HepG2 (cell line): ENCODE measurements around the gene TUBB2B. TPM values are rescaled to one million over a fixed set of nuclear protein-coding genes. Genes with fewer than 3 reads are reported as not detected.

Experiments
- ADNP ChIP-seq: sonication (generic); formaldehyde crosslinking; IDR thresholded peaks from 2 replicates; pipeline ENCODE4 v1.4.0; 2020; ENCODE audit warnings: missing genetic modification reagents
- ARNT ChIP-seq: fragments of 450-650 bp; IDR thresholded peaks from 2 replicates; pipeline ENCODE4 v1.6.1; 2017
- ASH2L ChIP-seq: fragments of 300-600, 200-600 bp; sonication (generic); IDR thresholded peaks from 2 replicates; pipeline ENCODE4 v1.7.0; 2017; ENCODE audit warnings: low read depth, mild to moderate bottlenecking, moderate library complexity, mixed read lengths, low read length; ENCODE audit not compliant: insufficient read length
- CENPBD1 ChIP-seq: sonication (generic); formaldehyde crosslinking; IDR thresholded peaks from 2 replicates; pipeline ENCODE4 v1.8.0; 2022; ENCODE audit warnings: missing genetic modification reagents, low read depth, mild to moderate bottlenecking, borderline replicate concordance
- EP300 ChIP-seq, 3 experiments: sonication (generic) in 1 of 3; formaldehyde crosslinking in 1 of 3; IDR thresholded peaks; 2 replicates each; pipeline versions ENCODE4 v1.5.1 to v1.6.1; 2011 to 2020; ENCODE audit warnings: low read depth in 2 of 3, low read length in 2 of 3, borderline replicate concordance in 1 of 3, improper control_type of control experiment in 1 of 3, mild to moderate bottlenecking in 1 of 3, missing genetic modification reagents in 1 of 3, moderate library complexity in 1 of 3
- GPBP1L1 ChIP-seq: sonication (generic); formaldehyde crosslinking; IDR thresholded peaks from 2 replicates; pipeline ENCODE4 v1.5.0; 2020; ENCODE audit warnings: mild to moderate bottlenecking, missing genetic modification reagents
- HMGXB4 ChIP-seq, 2 experiments: sonication (generic) in 1 of 2; formaldehyde crosslinking in 1 of 2; IDR thresholded peaks; 2 replicates each; pipeline versions ENCODE4 v1.4.0 to v1.6.1; 2018 to 2020; ENCODE audit warnings: missing genetic modification reagents in 2 of 2, borderline replicate concordance in 1 of 2, low read depth in 1 of 2, mild to moderate bottlenecking in 1 of 2, missing biosample characterization in 1 of 2
- HNRNPLL ChIP-seq: fragments of 200-400 bp; formaldehyde crosslinking; IDR thresholded peaks from 2 replicates; pipeline ENCODE4 v1.6.1; 2017; ENCODE audit warnings: mild to moderate bottlenecking, low read depth, low read length; ENCODE audit not compliant: poor library complexity, severe bottlenecking
- MIER3 ChIP-seq: IDR thresholded peaks from 2 replicates; pipeline ENCODE4 v1.6.1; 2016; ENCODE audit warnings: missing compliant biosample characterization, borderline replicate concordance
- NR2F1 ChIP-seq, 2 experiments: fragments of 450-650 bp in 1 of 2; formaldehyde crosslinking in 1 of 2; IDR thresholded peaks; 2 replicates each; pipeline versions ENCODE4 v1.5.0 to v1.6.1; 2016 to 2020; ENCODE audit warnings: mild to moderate bottlenecking in 1 of 2, missing compliant biosample characterization in 1 of 2, missing genetic modification reagents in 1 of 2, moderate library complexity in 1 of 2
- PHF21A ChIP-seq: sonication (generic); formaldehyde crosslinking; IDR thresholded peaks from 2 replicates; pipeline ENCODE4 v1.5.0; 2020; ENCODE audit warnings: mild to moderate bottlenecking, missing genetic modification reagents
- REL ChIP-seq: sonication (generic); formaldehyde crosslinking; conservative IDR thresholded peaks from 2 replicates; pipeline ENCODE4 v1.8.0; 2022; ENCODE audit warnings: mild to moderate bottlenecking, missing genetic modification reagents, moderate library complexity
- SP2 ChIP-seq: sonication (generic); formaldehyde crosslinking; IDR thresholded peaks from 2 replicates; pipeline ENCODE4 v1.5.1; 2020; ENCODE audit warnings: mild to moderate bottlenecking, missing genetic modification reagents
- SYNCRIP ChIP-seq: fragments of 200-400 bp; formaldehyde crosslinking; IDR thresholded peaks from 2 replicates; pipeline ENCODE4 v1.6.1; 2018; ENCODE audit warnings: mild to moderate bottlenecking, low read depth, low read length; ENCODE audit not compliant: insufficient read depth
- TCF12 ChIP-seq, 2 experiments: fragments of 450-650 bp in 1 of 2; sonication (generic) in 1 of 2; formaldehyde crosslinking in 1 of 2; IDR thresholded peaks; 2 replicates each; pipeline versions ENCODE4 v1.6.1 to v1.8.0; 2017 to 2022; ENCODE audit warnings: antibody characterized with exemption in 1 of 2, mild to moderate bottlenecking in 1 of 2, missing genetic modification reagents in 1 of 2, moderate library complexity in 1 of 2
- TGIF2 ChIP-seq: IDR thresholded peaks from 2 replicates; pipeline ENCODE4 v1.6.1; 2016; ENCODE audit warnings: control low read depth, missing compliant biosample characterization
- TRAFD1 ChIP-seq: sonication (generic); formaldehyde crosslinking; IDR thresholded peaks from 2 replicates; pipeline ENCODE4 v1.5.1; 2020; ENCODE audit warnings: missing genetic modification reagents, mild to moderate bottlenecking, borderline replicate concordance
- ZMYM4 ChIP-seq: sonication (generic); formaldehyde crosslinking; IDR thresholded peaks from 2 replicates; pipeline ENCODE4 v1.8.1; 2023; ENCODE audit warnings: mild to moderate bottlenecking, missing genetic modification reagents
- ZNF557 ChIP-seq: sonication (generic); formaldehyde crosslinking; IDR thresholded peaks from 2 replicates; pipeline ENCODE4 v1.4.0; 2020; ENCODE audit warnings: missing genetic modification reagents
- ZNF562 ChIP-seq: sonication (generic); formaldehyde crosslinking; IDR thresholded peaks from 2 replicates; pipeline ENCODE4 v1.8.0; 2022; ENCODE audit warnings: missing genetic modification reagents, borderline replicate concordance
- ZNF691 ChIP-seq: sonication (generic); formaldehyde crosslinking; IDR thresholded peaks from 2 replicates; pipeline ENCODE4 v1.4.0; 2020; ENCODE audit warnings: missing genetic modification reagents, low read depth, mild to moderate bottlenecking, borderline replicate concordance
- polyA plus RNA-seq, 8 experiments: library from polyadenylated mRNA; depleted of rRNA in 3 of 8; stranded (reverse) in 7 of 8; unstranded in 1 of 8; fragments of >200 nt; fragmentation: Illumina TruSeq in 4 of 8; extraction: Trizol in 4 of 8; gene quantifications; 2 replicates each; pipeline versions ENCODE4 v1.2.1 to v1.2.3, GENCODE V29; 2011 to 2016; ENCODE audit warnings: low read depth in 4 of 8, missing spikeins in 1 of 8, mixed read lengths in 1 of 8; ENCODE audit not compliant: insufficient read depth in 1 of 8
- total RNA-seq, 5 experiments: library from RNA; depleted of rRNA; stranded (reverse); fragments of >200 nt; fragmentation: Illumina TruSeq; extraction: Trizol; gene quantifications; 2 replicates each; pipeline ENCODE4 v1.2.3, GENCODE V29; 2016; ENCODE audit warnings: low read depth in 1 of 5

TUBB2B gene
- total and polyA plus RNA-seq, 2 of the 13 experiments (the other 11 are each of a cell fraction or from before 2014, with no cell fraction given) = 10.3 to 23.6 TPM

- no peak for TF ChIP-seq CENPBD1
- peak; percentile 81 to 95 for TF ChIP-seq HMGXB4 (CRISPR knock-in tag; IDR thresholded peaks at IDR 0.05; ENCODE audit: borderline replicate concordance in 1 of 2, low read depth in 1 of 2)
- no peak for TF ChIP-seq ZNF562 (CRISPR knock-in tag)
- no peak for TF ChIP-seq HNRNPLL
- no peak for TF ChIP-seq TCF12 (IDR thresholded peaks at IDR 0.05)
- no peak for TF ChIP-seq TCF12 (CRISPR knock-in tag; IDR thresholded peaks at IDR 0.05)
- no peak for TF ChIP-seq SP2
- TF ChIP-seq MIER3 (CRISPR knock-in tag) = no peak
- no peak for TF ChIP-seq ADNP (CRISPR knock-in tag)
- peak in 1 of 2 experiments; percentile 35; a peak in 1 of 4 replicates for TF ChIP-seq EP300 (IDR thresholded peaks at IDR 0.05; ENCODE audit: low read depth in 2 of 2, low read length in 2 of 2)
- TF ChIP-seq EP300 (CRISPR knock-in tag; IDR thresholded peaks at IDR 0.05; ENCODE audit: borderline replicate concordance) = no peak
- no peak for TF ChIP-seq GPBP1L1 (CRISPR knock-in tag)
- TF ChIP-seq NR2F1 (CRISPR knock-in tag; IDR thresholded peaks at IDR 0.05) = no peak
- no peak for TF ChIP-seq SYNCRIP
- no peak for TF ChIP-seq TRAFD1
- no peak for TF ChIP-seq ASH2L
- TF ChIP-seq ZNF557 (CRISPR knock-in tag) = no peak
- no peak for TF ChIP-seq REL (CRISPR knock-in tag)
- TF ChIP-seq ZNF691 (CRISPR knock-in tag) = no peak
- TF ChIP-seq TGIF2 (CRISPR knock-in tag) = no peak
- no peak for TF ChIP-seq PHF21A
- TF ChIP-seq ARNT = no peak
- TF ChIP-seq ZMYM4 (CRISPR knock-in tag) = peak; percentile 72
Measured at GRCh38 chr6:3251462-3252314, 24.2 kb upstream of the TUBB2B start (continued).
